Neural cell (in vitro differentiated cells): ENCODE results near the gene SLC6A19. TPM values are rescaled to one million over a fixed set of nuclear protein-coding genes. Genes with fewer than 3 reads are reported as not detected.

Experiments
- H2AFZ ChIP-seq: fragments of 200-600, 300-800 bp; sonication (generic), shearing (Covaris generic); 2 replicates; pipeline ENCODE4 v1.6.0; 2014; ENCODE audit warnings: low read depth, mild to moderate bottlenecking, antibody characterized with exemption, low read length, moderate library complexity
- H3F3A ChIP-seq: fragments of 200-600 bp; shearing (Covaris generic); 2 replicates; pipeline ENCODE4 v1.6.1; 2016; ENCODE audit warnings: mild to moderate bottlenecking, moderate library complexity, mixed read lengths, antibody characterized with exemption, low read length; ENCODE audit not compliant: insufficient read depth, poor library complexity, severe bottlenecking
- H3K27ac ChIP-seq: fragments of 200-600, 300-800 bp; sonication (generic), shearing (Covaris generic); 2 replicates; pipeline ENCODE4 v1.5.1; 2014; ENCODE audit warnings: mild to moderate bottlenecking, low read length, moderate library complexity
- H3K27me3 ChIP-seq: fragments of 300-800, 200-600 bp; sonication (generic), shearing (Covaris generic); 2 replicates; pipeline ENCODE4 v1.6.0; 2014; ENCODE audit warnings: mild to moderate bottlenecking, low read depth, low read length, moderate library complexity; ENCODE audit not compliant: insufficient read depth
- H3K36me3 ChIP-seq: fragments of 300-800, 200-600 bp; sonication (generic), shearing (Covaris generic); 2 replicates; pipeline ENCODE4 v1.5.1; 2014; ENCODE audit warnings: mild to moderate bottlenecking, antibody characterized with exemption, low read length, moderate library complexity; ENCODE audit not compliant: insufficient read depth
- H3K4me2 ChIP-seq: fragments of 300-800, 200-600 bp; sonication (generic), shearing (Covaris generic); 2 replicates; pipeline ENCODE4 v1.6.0; 2014; ENCODE audit warnings: mild to moderate bottlenecking, low read length
- H3K4me3 ChIP-seq: fragments of 300-800, 200-600 bp; sonication (generic), shearing (Covaris generic); 2 replicates; pipeline ENCODE4 v1.5.1; 2014; ENCODE audit warnings: mild to moderate bottlenecking, low read length, moderate library complexity
- H3K79me2 ChIP-seq: fragments of 200-600 bp; shearing (Covaris generic); replicated peaks from 2 replicates; pipeline ENCODE4 v1.6.0; 2014; ENCODE audit warnings: mild to moderate bottlenecking, low read length, moderate library complexity; ENCODE audit not compliant: insufficient read depth
- H3K9ac ChIP-seq: fragments of 300-800, 200-600 bp; sonication (generic), shearing (Covaris generic); 2 replicates; pipeline ENCODE4 v1.6.1; 2016; ENCODE audit warnings: mild to moderate bottlenecking, low read length, mixed read lengths
- H3K9me2 ChIP-seq: fragments of 200-600 bp; shearing (Covaris generic); 2 replicates; pipeline ENCODE4 v1.6.1; 2016; ENCODE audit warnings: mild to moderate bottlenecking, low read length, mixed read lengths; ENCODE audit not compliant: insufficient read depth
- H3K9me3 ChIP-seq: fragments of 200-600, 300-800 bp; sonication (generic), shearing (Covaris generic); 2 replicates; pipeline ENCODE4 v1.6.1; 2016; ENCODE audit warnings: mild to moderate bottlenecking, mixed run types, low read length, moderate library complexity, mixed read lengths
- H4K20me1 ChIP-seq: fragments of 200-600 bp; shearing (Covaris generic); 2 replicates; pipeline ENCODE4 v1.6.1; 2016; ENCODE audit warnings: mild to moderate bottlenecking, mixed run types; ENCODE audit not compliant: insufficient read depth
- CTCF ChIP-seq: fragments of 450-650 bp; IDR thresholded peaks from 2 replicates; pipeline ENCODE4 v1.5.1; 2014; ENCODE audit warnings: antibody characterized with exemption, mild to moderate bottlenecking, moderate library complexity; ENCODE audit not compliant: poor library complexity, severe bottlenecking
- EP300 ChIP-seq: fragments of 450-650 bp; conservative IDR thresholded peaks from 2 replicates; pipeline ENCODE4 v1.6.1; 2014; ENCODE audit warnings: antibody characterized with exemption, mild to moderate bottlenecking, moderate library complexity; ENCODE audit not compliant: poor library complexity, severe bottlenecking
- EZH2 ChIP-seq: fragments of 200-600, 300-800 bp; shearing (Covaris generic), sonication (generic); IDR thresholded peaks from 2 replicates; pipeline ENCODE4 v1.6.1; 2014; ENCODE audit warnings: antibody characterized with exemption, low read length, borderline replicate concordance, mild to moderate bottlenecking; ENCODE audit not compliant: insufficient read depth, poor library complexity, severe bottlenecking
- MXI1 ChIP-seq: fragments of 450-650 bp; conservative IDR thresholded peaks from 2 replicates; pipeline ENCODE4 v1.6.1; 2014; ENCODE audit warnings: antibody characterized with exemption, mild to moderate bottlenecking; ENCODE audit not compliant: poor library complexity, severe bottlenecking
- POLR2AphosphoS5 ChIP-seq: IDR thresholded peaks from 2 replicates; pipeline ENCODE4 v1.6.1; 2012
- RAD21 ChIP-seq: fragments of 450-650 bp; conservative IDR thresholded peaks from 2 replicates; pipeline ENCODE4 v1.6.1; 2014; ENCODE audit warnings: antibody characterized with exemption, mild to moderate bottlenecking, moderate library complexity
- REST ChIP-seq: IDR thresholded peaks from 2 replicates; pipeline ENCODE4 v1.6.1; 2012; ENCODE audit warnings: borderline replicate concordance
- SMC3 ChIP-seq: fragments of 450-650 bp; conservative IDR thresholded peaks from 2 replicates; pipeline ENCODE4 v1.6.1; 2014; ENCODE audit warnings: antibody characterized with exemption, mild to moderate bottlenecking, moderate library complexity; ENCODE audit not compliant: poor library complexity
- TAF1 ChIP-seq: IDR thresholded peaks from 2 replicates; pipeline ENCODE4 v1.6.1; 2012; ENCODE audit warnings: low read depth
- polyA plus RNA-seq: library from polyadenylated mRNA; depleted of rRNA; stranded (reverse); fragments of >200 nt; gene quantifications from 2 replicates; pipeline ENCODE4 v1.2.3, GENCODE V29; 2014

SLC6A19 gene
- polyA plus RNA-seq, 1 donor from 2014 or later: not detected

DNA sequence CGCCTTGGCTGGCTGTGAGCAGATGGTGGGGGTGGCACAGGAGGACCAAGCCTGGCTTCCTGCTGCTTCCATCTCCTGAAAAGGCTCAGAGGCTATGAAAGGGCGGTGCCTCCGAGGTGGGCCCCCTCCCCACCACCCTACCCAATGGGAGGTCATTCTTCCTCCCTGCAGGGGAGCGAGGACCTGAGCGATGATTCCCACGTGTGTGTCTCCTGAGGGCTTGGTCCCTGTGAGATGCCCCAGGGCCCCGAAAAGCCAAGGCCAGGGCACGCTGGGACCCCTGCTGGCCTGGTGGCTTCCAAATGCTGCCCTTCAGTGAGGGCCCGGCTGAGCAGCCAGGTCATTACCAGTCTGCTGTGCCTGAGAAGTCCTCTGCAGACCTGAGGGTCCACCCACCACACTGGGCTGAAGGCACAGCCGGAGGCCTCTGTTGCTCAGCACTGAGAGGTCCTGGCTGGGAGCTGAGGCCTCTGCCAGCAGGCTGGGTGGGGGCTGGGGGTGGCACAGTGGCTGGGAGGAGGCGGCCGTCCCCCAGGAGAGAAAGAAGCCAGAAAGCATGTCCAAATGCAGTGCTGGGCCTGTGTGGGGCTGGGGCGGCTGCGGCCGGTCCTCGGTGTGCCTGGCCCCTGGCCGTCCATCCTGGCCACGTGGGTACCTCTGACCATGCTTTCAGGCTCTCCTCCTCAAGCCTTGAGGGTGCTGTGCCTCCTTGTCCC, 14.0 kb upstream of the SLC6A19 start:
- H3K9me3 ChIP-seq: no peaks in the 10 kb centered on the region
- no peaks in the 10 kb centered on the region for H4K20me1 ChIP-seq
- no peak overlapping the region for H3K9ac ChIP-seq
- H3K9me2 ChIP-seq: no peaks in the 10 kb centered on the region
- no peaks in the 10 kb centered on the region for H3F3A ChIP-seq
- H3K79me2 ChIP-seq: no peaks in the 10 kb centered on the region
- H3K4me3 ChIP-seq: no peak overlapping the region
- H3K4me2 ChIP-seq: no peak overlapping the region
- H3K27me3 ChIP-seq: no peaks in the 10 kb centered on the region
- H3K27ac ChIP-seq: no peak overlapping the region
- no peaks in the 10 kb centered on the region for H3K36me3 ChIP-seq
- TF ChIP-seq REST (no peak), RAD21 (no peak), POLR2AphosphoS5 (no peak), CTCF (no peak), TAF1 (no peak), MXI1 (no peak), EZH2 (no peak), SMC3 (no peak), EP300 (no peak)
- H2AFZ ChIP-seq: no peak overlapping the region

GRCh38 chr5:1187950-1188334, 13.5 kb upstream of the SLC6A19 start:
- H3K36me3 ChIP-seq: no peaks in the 10 kb centered on the region
- no peak overlapping the region for H3K4me2 ChIP-seq
- H3K27me3 ChIP-seq: no peaks in the 10 kb centered on the region
- no peak overlapping the region for H3K27ac ChIP-seq
- H3K4me3 ChIP-seq: no peak overlapping the region
- H3K79me2 ChIP-seq: no peaks in the 10 kb centered on the region
- TF ChIP-seq POLR2AphosphoS5 (no peak), TAF1 (no peak), CTCF (no peak), EZH2 (no peak), SMC3 (no peak), REST (no peak), RAD21 (no peak), MXI1 (no peak), EP300 (no peak)
- no peaks in the 10 kb centered on the region for H3F3A ChIP-seq
- H3K9ac ChIP-seq: no peak overlapping the region
- H2AFZ ChIP-seq: no peak overlapping the region
- no peaks in the 10 kb centered on the region for H3K9me2 ChIP-seq
- no peaks in the 10 kb centered on the region for H4K20me1 ChIP-seq
- H3K9me3 ChIP-seq: no peaks in the 10 kb centered on the region
